Thyroid gland (tissue), 4 donors: ENCODE data around the gene TRAF7.
"Not testable (repeated sequence)": the region's sequence is repeated elsewhere in the genome, so short reads cannot be mapped to it uniquely, and the experiment has no call there.

ENCODE experiments used
- CTCF ChIP-seq, 6 experiments: fragments of 200-600 bp in 3 of 6; fragments of 450-650 bp in 3 of 6; sonication (generic) in 3 of 6; IDR thresholded peaks; one replicate each; pipeline ENCODE4 v1.5.1; 2016 to 2019; ENCODE audit warnings: antibody characterized with exemption in 6 of 6, mild to moderate bottlenecking in 2 of 6, inconsistent platforms in 1 of 6, moderate library complexity in 1 of 6
- POLR2A ChIP-seq, 2 donors: fragments of 450-650 bp; IDR thresholded peaks; one replicate each; pipeline ENCODE4 v1.6.1; 2017; ENCODE audit warnings: antibody characterized with exemption in 2 of 2, mild to moderate bottlenecking in 2 of 2, moderate library complexity in 1 of 2

DNA sequence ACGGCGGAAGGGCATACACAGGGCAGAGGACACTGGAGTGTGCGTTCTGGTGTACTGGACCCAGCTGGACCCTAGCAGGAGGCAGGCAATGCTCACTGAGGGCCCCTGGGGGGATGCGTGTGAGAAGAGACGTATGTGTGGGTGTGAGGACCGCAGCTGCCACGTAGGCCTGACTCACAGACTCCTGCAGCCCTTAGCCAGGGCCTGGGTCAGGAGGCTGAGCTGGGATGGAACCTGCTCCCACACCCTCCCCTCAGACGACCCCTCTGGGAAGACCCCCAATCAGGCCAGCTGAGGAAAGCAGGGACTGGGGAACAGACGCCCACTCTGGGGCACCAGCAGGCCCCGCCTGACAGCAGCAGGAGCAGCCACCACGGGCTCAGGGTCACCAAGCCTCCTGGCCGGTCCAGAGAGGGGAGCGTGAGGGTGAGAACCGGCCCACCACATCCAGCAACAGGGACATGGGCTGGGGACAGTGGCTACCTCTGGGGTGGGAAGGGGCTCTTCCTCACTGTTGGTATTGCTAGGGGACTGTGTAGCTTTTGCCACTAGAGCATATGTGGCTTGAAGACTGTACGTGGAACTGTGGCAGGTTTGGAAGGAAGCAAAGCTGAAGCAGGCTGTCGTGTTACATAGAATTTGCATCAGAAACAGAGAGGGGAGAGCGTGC, 48.3 kb upstream of the TRAF7 start:
- not testable (repeated sequence) for TF ChIP-seq CTCF, POLR2A (IDR thresholded peaks at IDR 0.05)
